Measurements from ENCODE around the gene SAMD3.

GRCh38 chr6:130119211-130119610, 103.5 kb downstream of the SAMD3 start:
- TF ChIP-seq, protein P1, sequence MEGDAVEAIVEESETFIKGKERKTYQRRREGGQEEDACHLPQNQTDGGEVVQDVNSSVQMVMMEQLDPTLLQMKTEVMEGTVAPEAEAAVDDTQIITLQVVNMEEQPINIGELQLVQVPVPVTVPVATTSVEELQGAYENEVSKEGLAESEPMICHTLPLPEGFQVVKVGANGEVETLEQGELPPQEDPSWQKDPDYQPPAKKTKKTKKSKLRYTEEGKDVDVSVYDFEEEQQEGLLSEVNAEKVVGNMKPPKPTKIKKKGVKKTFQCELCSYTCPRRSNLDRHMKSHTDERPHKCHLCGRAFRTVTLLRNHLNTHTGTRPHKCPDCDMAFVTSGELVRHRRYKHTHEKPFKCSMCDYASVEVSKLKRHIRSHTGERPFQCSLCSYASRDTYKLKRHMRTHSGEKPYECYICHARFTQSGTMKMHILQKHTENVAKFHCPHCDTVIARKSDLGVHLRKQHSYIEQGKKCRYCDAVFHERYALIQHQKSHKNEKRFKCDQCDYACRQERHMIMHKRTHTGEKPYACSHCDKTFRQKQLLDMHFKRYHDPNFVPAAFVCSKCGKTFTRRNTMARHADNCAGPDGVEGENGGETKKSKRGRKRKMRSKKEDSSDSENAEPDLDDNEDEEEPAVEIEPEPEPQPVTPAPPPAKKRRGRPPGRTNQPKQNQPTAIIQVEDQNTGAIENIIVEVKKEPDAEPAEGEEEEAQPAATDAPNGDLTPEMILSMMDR (IDR thresholded peaks at IDR 0.05): no peak
- TF ChIP-seq POLR2A (IDR thresholded peaks at IDR 0.05): no peak

Measured in heart left ventricle (tissue), 13 donors.